ENCODE data around the gene WASF1. TPM values are rescaled to one million over a fixed set of nuclear protein-coding genes. Genes with fewer than 3 reads are reported as not detected.

Gene WASF1
- total RNA-seq: 1 to 10 TPM; 3.5 to 4.8 TPM

DNA sequence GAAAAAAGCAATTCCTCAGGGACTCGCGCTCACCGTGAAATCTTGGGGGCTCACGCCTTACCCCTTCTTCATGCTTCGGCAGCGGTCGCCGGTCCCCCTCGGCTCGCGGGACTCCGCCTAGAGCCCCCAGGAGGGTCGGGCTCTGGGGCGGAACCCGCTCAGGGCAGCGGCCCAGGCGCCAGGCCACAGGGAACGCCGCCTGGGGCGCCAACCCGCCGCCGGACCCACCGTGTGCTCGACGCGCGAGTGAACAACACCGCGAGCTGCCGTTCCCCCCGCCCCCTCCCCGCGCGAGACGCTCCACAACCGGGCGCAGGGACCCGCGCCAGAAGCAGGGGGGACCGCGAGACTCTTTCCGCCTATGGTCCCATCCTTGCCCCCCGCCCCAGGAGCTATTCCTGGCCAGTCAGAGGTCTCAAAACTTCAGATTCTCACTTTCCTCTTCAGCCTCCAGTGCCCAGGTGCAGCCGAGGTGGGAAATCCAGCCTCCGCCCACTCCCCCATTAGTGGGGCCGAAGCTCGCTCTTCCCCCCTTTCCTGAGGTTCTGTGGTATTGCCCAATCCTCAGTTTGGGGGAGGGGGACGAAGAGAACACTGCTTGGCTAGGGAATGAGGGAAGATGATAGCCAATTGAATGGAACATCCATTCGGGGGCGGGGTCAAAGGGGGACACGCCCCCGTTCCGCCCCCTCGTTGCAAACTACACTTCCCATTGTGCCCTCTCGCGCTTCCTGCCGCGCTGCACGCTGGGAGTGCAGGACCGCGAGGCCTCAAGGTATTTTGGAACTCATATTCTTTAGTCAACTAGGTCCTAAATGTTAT is at the start of gene WASF1:
TSS of gene WASF1 (minus strand) at position 265 of the 822 bp plus-strand sequence. CDS start 52,069 bp downstream, outside the sequence.
- DNase-seq (ENCODE audit: low spot score): peak; percentile 96

GRCh38 chr6:110226261-110226660 is 46.8 kb upstream of the WASF1 start:
- no peaks in the 10 kb centered on the region for H3K27me3 ChIP-seq
- H3K9me3 ChIP-seq: no peaks in the 10 kb centered on the region
- no peak overlapping the region for H3K4me3 ChIP-seq
- no peak for TF ChIP-seq CTCF (IDR thresholded peaks at IDR 0.05)
- no peak overlapping the region for H3K27ac ChIP-seq
- H3K36me3 ChIP-seq: peaks cover 30% of the 10 kb centered on the region
- DNase-seq (ENCODE audit: low spot score): no peak
- no peaks in the 10 kb centered on the region for H3K4me1 ChIP-seq

More for the DNA sequence above, at the start of gene WASF1:
- Histone ChIP-seq H3K9me3 (no peaks in the 10 kb centered on the region), H3K4me1 (peaks cover 0 to 31% of the 10 kb centered on the region in 2 donors), H3K4me3 (peak within 1 kb of the TSS; percentile 88 to 93), H3K36me3 (no peaks in the 10 kb centered on the region), H3K27ac (peak within 1 kb of the TSS; percentile 76 to 84), H3K27me3 (no peaks in the 10 kb centered on the region)
- peak in 1 of 2 donors; percentile 7 for TF ChIP-seq CTCF (IDR thresholded peaks at IDR 0.05)

- Histone ChIP-seq H3K9me3 (no peaks in the 10 kb centered on the region), H3K27me3 (no peaks in the 10 kb centered on the region), H3K4me3 (no peak overlapping the region), H3K36me3 (peaks cover 54% of the 10 kb centered on the region), H3K27ac (no peak overlapping the region), H3K4me1 (no peaks in the 10 kb centered on the region)
- DNase-seq (ENCODE audit: low spot score): no peak
- TF ChIP-seq CTCF (IDR thresholded peaks at IDR 0.05): no peak
Measured at GRCh38 chr6:110221738-110222137, 42.3 kb upstream of the WASF1 start.

GRCh38 chr6:110217266-110217665 is 37.8 kb upstream of the WASF1 start:
- TF ChIP-seq CTCF (IDR thresholded peaks at IDR 0.05): no peak
- H3K36me3 ChIP-seq: peaks cover 86% of the 10 kb centered on the region
- H3K9me3 ChIP-seq: no peaks in the 10 kb centered on the region
- no peaks in the 10 kb centered on the region for H3K4me1 ChIP-seq
- H3K27ac ChIP-seq: no peak overlapping the region
- H3K27me3 ChIP-seq: no peaks in the 10 kb centered on the region
- DNase-seq (ENCODE audit: low spot score): no peak
- H3K4me3 ChIP-seq: no peak overlapping the region

GRCh38 chr6:110216140-110216539 is 36.7 kb upstream of the WASF1 start:
- TF ChIP-seq CTCF (IDR thresholded peaks at IDR 0.05): no peak
- no peak for DNase-seq (ENCODE audit: low spot score)
- Histone ChIP-seq H3K27ac (no peak overlapping the region), H3K36me3 (peaks cover 95% of the 10 kb centered on the region), H3K4me1 (no peaks in the 10 kb centered on the region), H3K9me3 (no peaks in the 10 kb centered on the region), H3K27me3 (no peaks in the 10 kb centered on the region), H3K4me3 (no peak overlapping the region)

All from right atrium auricular region (tissue), 2 donors.